ENCODE measurements around the gene KCTD4.
A peak's percentile ranks its signal among the peaks of the same experiment; 100 is the strongest.
"Not testable (repeated sequence)": the region's sequence is repeated elsewhere in the genome, so short reads cannot be mapped to it uniquely, and the experiment has no call there.

KCTD4 gene

GRCh38 chr13:45199711-45200110 is 1.1 kb downstream of the KCTD4 start:
- intact Hi-C loops (cut with micrococcal nuclease): loop anchor here (10.0 kb wide), 1 partner anchor 145 kb away; no protein-coding TSS in a partner anchor

DNA sequence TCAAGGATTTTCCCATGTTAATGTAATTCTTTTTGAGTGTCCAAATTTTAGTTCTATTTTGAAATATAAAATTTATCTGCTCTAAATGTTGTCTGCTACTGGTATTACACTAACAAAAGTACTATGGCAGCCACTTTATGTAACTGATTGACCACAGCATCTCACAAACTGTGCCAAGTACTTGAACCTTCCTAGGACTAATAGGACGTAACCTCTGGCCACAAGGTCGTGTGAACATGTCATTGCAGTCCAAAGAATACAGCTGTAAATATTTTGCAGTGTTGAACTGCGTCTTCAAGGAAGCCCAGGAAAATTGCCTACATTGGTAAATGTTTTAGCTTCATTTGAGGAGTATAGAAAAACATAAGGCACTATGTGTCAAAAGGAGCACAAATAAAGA is 1.9 kb downstream of the KCTD4 start:
- H3K36me3 Mint-ChIP-seq (ENCODE audit: low read depth): peaks cover 11% of the 10 kb centered on the region
- H3K4me3 Mint-ChIP-seq: no peak overlapping the region
- H3K4me1 Mint-ChIP-seq (ENCODE audit: low read depth): peaks cover 39% of the 10 kb centered on the region
- intact Hi-C loops (cut with micrococcal nuclease): loop anchor here (10.0 kb wide), 1 partner anchor 144 kb away; no protein-coding TSS in a partner anchor
- H3K27ac Mint-ChIP-seq: no peak overlapping the region
- no peaks in the 10 kb centered on the region for H3K27me3 Mint-ChIP-seq
- no peaks in the 10 kb centered on the region for H3K9me3 Mint-ChIP-seq

More at GRCh38 chr13:45199711-45200110, 1.1 kb downstream of the KCTD4 start:
- H3K9me3 Mint-ChIP-seq: peaks cover 5% of the 10 kb centered on the region
- peaks cover 11% of the 10 kb centered on the region for H3K36me3 Mint-ChIP-seq (ENCODE audit: low read depth)
- no peak overlapping the region for H3K4me3 Mint-ChIP-seq
- peaks cover 32% of the 10 kb centered on the region for H3K4me1 Mint-ChIP-seq (ENCODE audit: low read depth)
- H3K27me3 Mint-ChIP-seq: no peaks in the 10 kb centered on the region
- no peak overlapping the region for H3K27ac Mint-ChIP-seq

DNA sequence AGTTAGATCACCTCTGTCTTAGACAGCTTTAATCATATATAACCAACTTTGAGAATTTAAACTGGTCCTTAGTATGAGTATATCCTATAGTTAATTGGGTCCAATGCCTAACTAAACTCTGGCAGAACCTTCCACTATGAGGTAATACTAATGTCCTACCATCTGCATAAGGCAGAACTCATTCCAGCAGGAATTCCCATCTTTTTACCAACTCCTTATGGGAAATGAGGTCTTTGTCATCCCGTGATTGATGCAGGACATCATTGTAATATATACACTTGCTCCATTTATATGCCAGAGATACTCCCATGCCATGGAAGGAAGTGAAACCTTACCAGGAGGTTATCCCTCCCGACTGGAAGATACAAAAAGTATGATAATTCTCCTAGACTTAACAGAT is 2.8 kb downstream of the KCTD4 start:
- H3K4me1 Mint-ChIP-seq (ENCODE audit: low read depth): peaks cover 47% of the 10 kb centered on the region
- no peak overlapping the region for H3K27ac Mint-ChIP-seq
- no peaks in the 10 kb centered on the region for H3K27me3 Mint-ChIP-seq
- intact Hi-C loops (cut with micrococcal nuclease): loop anchor here (10.0 kb wide), 1 partner anchor 143 kb away; no protein-coding TSS in a partner anchor
- no peak overlapping the region for H3K4me3 Mint-ChIP-seq
- no peaks in the 10 kb centered on the region for H3K9me3 Mint-ChIP-seq
- H3K36me3 Mint-ChIP-seq (ENCODE audit: low read depth): peaks cover 11% of the 10 kb centered on the region

DNA sequence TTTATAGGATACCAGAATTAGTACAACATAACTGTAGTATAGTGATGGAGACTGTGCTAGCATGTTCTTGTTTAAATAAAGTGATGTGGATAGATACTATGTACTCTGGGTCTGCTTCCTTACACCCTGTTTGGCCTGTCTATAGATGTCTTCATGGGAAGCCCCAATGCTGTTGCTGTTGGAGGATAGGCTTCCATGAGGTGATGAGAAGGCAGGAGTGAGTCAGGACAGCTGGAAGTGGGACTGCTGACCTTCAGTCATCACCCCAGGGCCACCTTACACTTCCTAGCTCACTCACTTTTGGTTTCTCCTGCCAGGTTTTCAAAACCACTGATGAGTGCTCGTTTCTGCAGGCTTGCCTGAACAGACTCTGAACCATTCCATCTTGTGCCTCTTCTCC is 4.2 kb downstream of the KCTD4 start:
- no peaks in the 10 kb centered on the region for H3K27me3 Mint-ChIP-seq
- peaks cover 3% of the 10 kb centered on the region for H3K36me3 Mint-ChIP-seq (ENCODE audit: low read depth)
- no peak overlapping the region for H3K27ac Mint-ChIP-seq
- H3K4me1 Mint-ChIP-seq (ENCODE audit: low read depth): peaks cover 47% of the 10 kb centered on the region
- no peak overlapping the region for H3K4me3 Mint-ChIP-seq
- intact Hi-C loops (cut with micrococcal nuclease): loop anchor here (10.0 kb wide), 1 partner anchor 142 kb away; no protein-coding TSS in a partner anchor
- no peaks in the 10 kb centered on the region for H3K9me3 Mint-ChIP-seq

DNA sequence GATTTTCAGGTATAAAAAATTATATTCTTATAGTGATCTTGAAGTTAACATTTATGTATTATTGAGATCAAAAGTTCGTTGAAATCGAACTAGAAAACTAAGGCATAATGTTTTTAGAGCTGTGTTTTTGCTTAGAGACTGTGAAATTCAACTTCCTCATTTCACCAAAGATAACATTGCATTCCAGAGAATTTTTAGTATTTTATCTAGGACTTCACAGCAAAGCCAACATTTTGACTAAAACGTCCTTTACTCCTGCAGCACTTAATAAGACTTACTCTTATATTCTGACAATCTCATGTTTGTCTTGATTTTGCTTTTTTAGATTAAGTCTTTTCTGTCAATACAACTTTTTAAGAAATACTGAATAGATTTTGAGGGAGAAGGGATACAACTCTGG is 4.7 kb downstream of the KCTD4 start:
- intact Hi-C loops (cut with micrococcal nuclease): loop anchor here (10.0 kb wide), 1 partner anchor 141 kb away; no protein-coding TSS in a partner anchor
- H3K36me3 Mint-ChIP-seq (ENCODE audit: low read depth): no peaks in the 10 kb centered on the region
- peaks cover 47% of the 10 kb centered on the region for H3K4me1 Mint-ChIP-seq (ENCODE audit: low read depth)
- no peaks in the 10 kb centered on the region for H3K27me3 Mint-ChIP-seq
- H3K27ac Mint-ChIP-seq: no peak overlapping the region
- H3K9me3 Mint-ChIP-seq: no peaks in the 10 kb centered on the region
- no peak overlapping the region for H3K4me3 Mint-ChIP-seq

DNA sequence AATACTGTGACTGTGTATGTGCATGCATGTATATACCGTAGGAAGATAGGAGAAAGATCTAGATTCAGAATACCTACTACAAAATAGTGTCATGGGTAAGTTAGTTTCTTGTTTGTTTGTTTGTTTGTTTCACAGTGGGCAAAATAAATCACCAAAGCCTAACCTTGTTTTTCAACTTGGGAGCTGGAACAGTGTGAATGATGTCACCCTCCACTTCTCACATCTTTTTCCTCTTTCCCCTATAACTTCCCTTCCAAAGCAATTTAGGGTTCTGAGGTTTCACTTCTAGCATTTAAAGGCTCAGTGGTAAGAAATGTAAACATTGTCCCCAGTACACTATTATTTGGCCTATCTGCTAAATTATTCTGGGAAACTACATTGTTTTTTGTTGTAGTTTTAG is 5.4 kb downstream of the KCTD4 start:
- H3K36me3 Mint-ChIP-seq (ENCODE audit: low read depth): no peaks in the 10 kb centered on the region
- H3K4me1 Mint-ChIP-seq (ENCODE audit: low read depth): peaks cover 42% of the 10 kb centered on the region
- H3K9me3 Mint-ChIP-seq: no peaks in the 10 kb centered on the region
- intact Hi-C loops (cut with micrococcal nuclease): loop anchor here (10.0 kb wide), 1 partner anchor 141 kb away; no protein-coding TSS in a partner anchor
- H3K27me3 Mint-ChIP-seq: no peaks in the 10 kb centered on the region
- H3K4me3 Mint-ChIP-seq: no peak overlapping the region
- no peak overlapping the region for H3K27ac Mint-ChIP-seq

DNA sequence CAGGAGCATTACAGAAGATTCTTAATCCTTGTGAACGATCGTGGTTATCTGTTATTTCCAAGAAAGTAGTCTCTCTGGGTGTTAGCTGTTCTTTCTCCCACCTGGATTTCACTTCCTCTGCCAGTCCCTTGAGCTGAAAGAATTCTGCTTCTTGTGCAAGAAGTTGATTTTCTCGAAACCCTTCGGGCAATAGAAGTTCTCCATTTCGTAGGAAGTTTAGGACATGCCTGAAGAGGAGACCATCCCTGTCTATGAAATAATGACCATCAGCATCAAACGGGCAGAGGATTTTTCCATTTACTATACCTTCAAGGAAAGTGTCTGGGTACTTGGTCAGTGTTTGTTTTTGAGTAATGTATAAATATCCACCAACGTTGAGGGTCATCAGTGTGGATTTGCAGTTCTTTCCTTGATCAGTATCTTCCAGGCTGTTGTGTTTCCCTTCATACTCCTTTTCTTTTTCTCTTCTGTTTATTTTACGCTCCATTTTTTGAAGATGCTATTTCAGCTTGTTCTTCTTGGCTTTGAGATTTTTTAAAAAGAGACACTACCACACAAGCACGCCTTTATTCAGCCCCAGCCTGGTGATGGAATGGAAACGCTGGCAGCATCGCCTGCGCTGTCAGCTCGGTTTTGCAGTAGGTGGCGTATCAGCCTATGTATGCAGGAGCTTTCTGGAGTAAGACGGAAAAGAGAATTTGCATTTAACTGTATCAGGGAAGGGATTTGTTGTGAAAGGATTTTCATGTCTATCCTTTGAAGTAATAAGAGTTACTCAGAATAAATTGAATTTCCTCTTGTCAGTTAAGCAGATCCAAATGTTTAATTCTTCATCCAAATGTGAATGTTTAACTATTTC is 6.5 kb downstream of the KCTD4 start:
- no peaks in the 10 kb centered on the region for H3K27me3 Mint-ChIP-seq
- peak overlapping the region; percentile 27 for H3K4me3 Mint-ChIP-seq
- peaks cover 35% of the 10 kb centered on the region for H3K4me1 Mint-ChIP-seq (ENCODE audit: low read depth)
- intact Hi-C loops (cut with micrococcal nuclease): loop anchor here (10.0 kb wide), 1 partner anchor 140 kb away; no protein-coding TSS in a partner anchor
- peak overlapping the region; percentile 40 for H3K27ac Mint-ChIP-seq
- H3K9me3 Mint-ChIP-seq: no peaks in the 10 kb centered on the region
- no peaks in the 10 kb centered on the region for H3K36me3 Mint-ChIP-seq (ENCODE audit: low read depth)

DNA sequence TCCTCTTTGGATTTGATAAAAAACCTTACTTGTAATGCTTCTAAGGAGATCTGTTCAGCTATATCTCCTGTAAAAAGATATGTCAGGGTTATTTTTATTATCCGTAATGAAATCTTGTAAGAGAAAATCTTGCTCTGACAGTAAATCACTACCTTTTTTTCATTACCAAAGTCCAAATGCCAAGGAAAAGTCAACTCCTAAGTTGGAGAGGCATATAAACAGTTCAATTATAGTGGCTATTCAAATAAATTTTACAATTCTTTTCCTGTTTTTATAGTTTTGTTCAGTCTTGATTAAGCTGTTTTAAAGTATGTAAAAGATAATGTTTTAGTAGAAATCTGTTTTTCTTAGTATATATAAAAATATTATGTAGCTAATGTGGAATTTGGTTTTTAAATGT is 9.0 kb downstream of the KCTD4 start:
- H3K4me1 Mint-ChIP-seq (ENCODE audit: low read depth): peaks cover 24% of the 10 kb centered on the region
- H3K27ac Mint-ChIP-seq: no peak overlapping the region
- intact Hi-C loops (cut with micrococcal nuclease): loop anchor here (10.0 kb wide), 1 partner anchor 137 kb away; no protein-coding TSS in a partner anchor
- H3K36me3 Mint-ChIP-seq (ENCODE audit: low read depth): no peaks in the 10 kb centered on the region
- H3K27me3 Mint-ChIP-seq: no peaks in the 10 kb centered on the region
- no peaks in the 10 kb centered on the region for H3K9me3 Mint-ChIP-seq
- no peak overlapping the region for H3K4me3 Mint-ChIP-seq

GRCh38 chr13:45189511-45189910 is 11.3 kb downstream of the KCTD4 start:
- H3K27ac Mint-ChIP-seq; H3K4me3 Mint-ChIP-seq; H3K36me3 Mint-ChIP-seq (ENCODE audit: low read depth); intact Hi-C loops (cut with micrococcal nuclease); H3K27me3 Mint-ChIP-seq; H3K9me3 Mint-ChIP-seq: not testable (repeated sequence)
- H3K4me1 Mint-ChIP-seq (ENCODE audit: low read depth): peaks cover 14% of the 10 kb centered on the region

DNA sequence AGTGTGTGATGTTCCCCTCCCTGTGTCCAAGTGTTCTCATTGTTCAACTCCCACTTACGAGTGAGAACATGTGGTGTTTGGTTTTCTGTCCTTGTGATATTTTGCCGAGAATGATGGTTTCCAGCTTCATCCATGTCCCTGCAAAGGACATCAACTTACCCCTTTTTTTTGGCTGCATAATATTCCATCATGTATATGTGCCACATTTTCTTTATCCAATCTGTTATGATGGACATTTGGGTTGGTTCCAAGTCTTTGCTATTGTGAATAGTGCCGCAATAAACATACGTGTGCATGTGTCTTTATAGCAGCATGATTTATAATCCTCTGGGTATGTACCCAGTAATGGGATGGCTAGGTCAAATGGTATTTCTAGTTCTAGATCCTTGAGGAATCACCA is 11.8 kb downstream of the KCTD4 start:
- H3K36me3 Mint-ChIP-seq (ENCODE audit: low read depth): peaks cover 10% of the 10 kb centered on the region
- peaks cover 14% of the 10 kb centered on the region for H3K4me1 Mint-ChIP-seq (ENCODE audit: low read depth)
- H3K4me3 Mint-ChIP-seq; H3K9me3 Mint-ChIP-seq; intact Hi-C loops (cut with micrococcal nuclease); H3K27me3 Mint-ChIP-seq; H3K27ac Mint-ChIP-seq: not testable (repeated sequence)

GRCh38 chr13:45185286-45185685 is 15.6 kb downstream of the KCTD4 start:
- peaks cover 6% of the 10 kb centered on the region for H3K4me1 Mint-ChIP-seq (ENCODE audit: low read depth)
- intact Hi-C loops (cut with micrococcal nuclease): no loop called here
- H3K9me3 Mint-ChIP-seq: no peaks in the 10 kb centered on the region
- H3K27ac Mint-ChIP-seq: no peak overlapping the region
- H3K36me3 Mint-ChIP-seq (ENCODE audit: low read depth): peaks cover 25% of the 10 kb centered on the region
- H3K4me3 Mint-ChIP-seq: no peak overlapping the region
- no peaks in the 10 kb centered on the region for H3K27me3 Mint-ChIP-seq

- H3K9me3 Mint-ChIP-seq: no peaks in the 10 kb centered on the region
- intact Hi-C loops (cut with micrococcal nuclease): no loop called here
- no peaks in the 10 kb centered on the region for H3K27me3 Mint-ChIP-seq
- H3K4me3 Mint-ChIP-seq: no peak overlapping the region
- no peak overlapping the region for H3K27ac Mint-ChIP-seq
- peaks cover 6% of the 10 kb centered on the region for H3K4me1 Mint-ChIP-seq (ENCODE audit: low read depth)
- H3K36me3 Mint-ChIP-seq (ENCODE audit: low read depth): peaks cover 25% of the 10 kb centered on the region
Observed at GRCh38 chr13:45184693-45185092, 16.2 kb downstream of the KCTD4 start.

GRCh38 chr13:45180713-45181601 is 19.9 kb downstream of the KCTD4 start:
- no peak overlapping the region for H3K27ac Mint-ChIP-seq
- intact Hi-C loops (cut with micrococcal nuclease): no loop called here

GRCh38 chr13:45180303-45180702 is 20.5 kb downstream of the KCTD4 start:
- Mint-ChIP-seq H3K4me1 (ENCODE audit: low read depth) (peaks cover 6% of the 10 kb centered on the region), H3K27ac (no peak overlapping the region), H3K4me3 (no peak overlapping the region), H3K36me3 (ENCODE audit: low read depth) (peaks cover 48% of the 10 kb centered on the region), H3K27me3 (no peaks in the 10 kb centered on the region), H3K9me3 (no peaks in the 10 kb centered on the region)
- intact Hi-C loops (cut with micrococcal nuclease): no loop called here

More at GRCh38 chr13:45180713-45181601, 19.9 kb downstream of the KCTD4 start:
- H3K4me3 Mint-ChIP-seq: no peak overlapping the region
- H3K27me3 Mint-ChIP-seq: no peaks in the 10 kb centered on the region
- peaks cover 6% of the 10 kb centered on the region for H3K4me1 Mint-ChIP-seq (ENCODE audit: low read depth)
- H3K9me3 Mint-ChIP-seq: no peaks in the 10 kb centered on the region
- peaks cover 42% of the 10 kb centered on the region for H3K36me3 Mint-ChIP-seq (ENCODE audit: low read depth)

All from dendritic cell treated with granulocyte-macrophage colony-stimulating factor and Interleukin-4, amounts not matched to agents 40 ng/mL and 50 ng/mL, for 4 days (primary cell).